IPS-11a (cell line): Measurements from ENCODE around the gene RFPL3.
"Not testable (repeated sequence)": the region's sequence is repeated elsewhere in the genome, so short reads cannot be mapped to it uniquely, and the experiment has no call there.

Experiments
- H3K4me3 ChIP-seq: one replicate; pipeline ENCODE4 v1.5.1; 2013; ENCODE audit warnings: low read depth, low read length, control low read depth

The RFPL3 gene

DNA sequence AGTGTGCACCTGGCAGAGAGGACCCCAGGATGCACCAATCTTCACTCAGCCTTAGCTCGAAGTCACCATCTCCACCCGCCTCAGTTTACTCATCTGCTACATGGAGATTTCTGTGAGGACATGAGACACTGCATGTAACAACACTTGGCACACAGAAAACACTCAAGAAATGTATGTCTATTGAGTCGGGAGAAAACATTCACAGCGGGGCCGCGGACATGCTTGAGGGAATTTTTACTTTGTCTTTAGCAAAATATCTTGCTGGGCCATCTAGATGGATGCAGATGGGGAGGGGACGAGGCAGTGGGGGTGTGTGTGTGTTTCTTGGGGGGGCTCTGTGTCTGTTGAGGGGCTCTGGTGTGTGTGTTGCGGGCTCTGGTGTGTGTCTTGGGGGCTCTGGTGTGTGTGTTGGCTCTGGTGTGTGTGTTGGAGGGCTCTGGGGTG is 28.4 kb upstream of the RFPL3 start:
- no peak overlapping the region for H3K4me3 ChIP-seq

DNA sequence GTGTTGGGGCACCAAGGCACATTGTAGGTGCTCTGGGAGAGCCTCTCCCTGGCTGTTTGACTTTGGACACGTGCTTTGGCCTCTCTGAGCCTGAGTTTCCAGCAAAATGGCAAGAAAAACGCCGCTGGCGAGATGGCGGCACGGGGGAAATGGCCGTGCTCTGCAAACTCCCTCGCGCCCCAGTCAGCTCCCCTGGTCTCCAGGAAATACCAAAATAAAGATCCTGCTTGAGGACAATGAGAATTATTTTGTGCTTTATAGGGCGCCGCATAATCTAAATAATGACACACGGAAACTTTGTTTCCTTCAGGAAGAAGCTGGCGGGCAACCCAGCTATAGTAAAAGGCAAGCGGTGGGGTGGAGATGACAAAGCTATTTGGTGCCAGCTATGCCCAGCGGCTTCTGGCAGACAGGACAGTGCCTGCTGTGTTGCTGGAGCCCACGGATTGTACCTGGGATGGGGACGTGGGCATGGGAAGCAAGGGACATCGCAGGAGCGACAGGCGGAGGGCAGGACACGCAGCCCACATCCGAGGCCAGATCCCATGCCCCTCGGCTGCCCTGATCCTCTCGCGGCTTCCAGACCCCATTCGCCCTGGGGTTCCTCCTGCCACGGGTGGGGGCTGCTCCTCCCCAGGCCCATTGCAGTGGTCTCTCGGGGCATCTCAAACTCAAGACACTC is 26.3 kb upstream of the RFPL3 start:
- H3K4me3 ChIP-seq: no peak overlapping the region

DNA sequence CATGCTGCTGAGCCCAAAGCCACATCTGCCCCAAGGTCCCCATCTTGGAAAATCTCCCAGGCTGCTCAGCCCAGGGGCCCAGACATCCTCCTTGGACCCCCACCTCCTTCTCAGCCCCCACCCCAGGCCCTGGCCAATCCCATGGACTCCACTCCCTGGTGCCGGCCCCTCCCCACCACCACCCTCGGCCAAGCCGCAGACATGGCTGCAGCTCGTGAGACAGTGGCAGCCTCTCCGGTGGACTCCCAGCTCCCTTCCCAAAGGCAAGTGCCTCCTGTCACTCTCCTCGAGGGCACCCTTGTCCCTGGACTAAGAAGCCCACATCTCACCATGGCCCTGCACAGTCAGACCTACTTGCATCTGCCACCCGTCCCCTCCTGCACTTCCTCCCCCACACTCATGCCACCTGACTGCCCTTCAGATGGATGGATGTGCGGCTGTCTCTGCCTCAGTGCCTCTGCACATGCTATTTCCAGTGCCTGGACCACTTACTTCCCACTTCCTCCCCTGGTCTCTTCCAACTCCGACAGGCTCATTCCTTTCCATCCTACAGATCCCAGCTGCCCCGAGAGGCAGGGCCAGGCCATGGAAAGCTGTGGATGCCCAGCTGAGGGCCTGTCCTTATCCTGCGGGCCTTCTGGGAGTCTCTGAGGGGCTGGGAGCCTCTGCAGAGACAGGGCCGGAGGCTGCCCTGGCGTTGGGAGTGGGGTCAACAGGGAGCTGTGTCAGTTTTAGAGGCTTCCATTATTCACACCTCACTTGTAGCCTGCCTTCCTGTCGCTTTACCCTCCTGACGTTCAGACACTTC is 25.5 kb upstream of the RFPL3 start:
- no peak overlapping the region for H3K4me3 ChIP-seq

DNA sequence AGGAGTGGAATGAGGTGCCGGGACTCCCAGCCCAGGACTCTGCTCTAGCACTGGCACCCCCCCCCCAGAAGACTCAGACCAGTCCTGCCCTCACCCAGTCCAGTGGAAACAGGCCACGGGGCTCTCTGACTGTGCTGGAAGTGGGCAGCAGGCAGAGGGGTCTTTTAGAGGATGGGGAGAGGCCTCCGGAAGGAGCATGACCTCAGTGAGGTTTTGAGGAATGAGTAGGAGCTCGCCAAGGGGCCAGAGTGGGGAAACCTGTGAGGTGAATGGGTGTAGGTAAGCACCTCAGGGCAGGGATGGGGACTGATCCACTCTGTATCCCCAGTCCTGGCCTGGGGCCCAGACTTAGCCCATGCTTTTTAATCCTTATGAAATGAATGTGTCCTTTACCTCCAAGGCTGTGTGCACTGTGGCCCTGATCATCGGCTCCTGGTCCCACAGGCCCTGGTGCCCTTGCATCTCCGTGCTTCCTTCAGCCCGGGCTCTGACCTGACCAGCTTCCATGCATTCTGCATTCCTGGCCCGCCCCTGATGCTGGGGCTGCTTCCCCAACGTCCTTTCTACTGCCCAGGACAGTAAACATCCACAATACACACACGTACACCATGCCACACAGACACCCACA is 24.4 kb upstream of the RFPL3 start:
- H3K4me3 ChIP-seq: no peak overlapping the region

DNA sequence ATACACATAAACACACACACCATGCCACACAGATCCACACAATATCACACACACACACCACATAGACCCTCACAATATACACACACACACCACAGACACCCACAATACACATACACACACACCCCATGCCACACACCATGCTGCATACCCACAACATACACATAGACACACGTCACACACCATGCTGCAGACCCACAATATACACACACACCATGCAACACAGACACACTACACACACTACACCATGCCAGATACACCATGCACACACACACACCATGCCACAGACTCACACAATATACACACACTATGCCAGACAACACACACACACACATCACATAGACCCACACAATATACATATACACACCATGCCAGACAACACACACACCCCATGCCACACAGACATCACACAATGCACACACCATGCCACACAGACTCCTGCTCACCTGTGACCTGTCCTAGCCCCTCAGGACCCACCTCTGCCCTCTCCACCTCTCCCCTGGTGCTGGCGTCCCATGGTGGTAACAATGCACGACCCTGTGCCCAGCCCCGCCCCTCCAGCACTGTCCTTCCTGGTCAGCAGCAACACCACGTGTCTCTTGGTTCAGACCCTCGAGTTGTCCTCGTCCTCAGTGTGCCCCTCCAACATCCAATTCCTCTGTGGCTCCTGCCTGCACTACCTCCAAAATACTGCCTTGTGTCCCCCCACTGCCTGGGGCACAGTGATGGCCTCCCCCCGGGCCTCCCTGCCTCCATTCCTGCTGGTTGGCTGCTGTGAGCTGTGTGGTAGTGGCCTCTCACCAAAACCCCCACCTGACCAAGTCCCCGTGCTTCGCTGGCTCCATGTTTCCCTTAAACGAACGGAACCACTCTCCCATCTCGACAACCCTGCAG is 23.7 kb upstream of the RFPL3 start:
- no peak overlapping the region for H3K4me3 ChIP-seq

DNA sequence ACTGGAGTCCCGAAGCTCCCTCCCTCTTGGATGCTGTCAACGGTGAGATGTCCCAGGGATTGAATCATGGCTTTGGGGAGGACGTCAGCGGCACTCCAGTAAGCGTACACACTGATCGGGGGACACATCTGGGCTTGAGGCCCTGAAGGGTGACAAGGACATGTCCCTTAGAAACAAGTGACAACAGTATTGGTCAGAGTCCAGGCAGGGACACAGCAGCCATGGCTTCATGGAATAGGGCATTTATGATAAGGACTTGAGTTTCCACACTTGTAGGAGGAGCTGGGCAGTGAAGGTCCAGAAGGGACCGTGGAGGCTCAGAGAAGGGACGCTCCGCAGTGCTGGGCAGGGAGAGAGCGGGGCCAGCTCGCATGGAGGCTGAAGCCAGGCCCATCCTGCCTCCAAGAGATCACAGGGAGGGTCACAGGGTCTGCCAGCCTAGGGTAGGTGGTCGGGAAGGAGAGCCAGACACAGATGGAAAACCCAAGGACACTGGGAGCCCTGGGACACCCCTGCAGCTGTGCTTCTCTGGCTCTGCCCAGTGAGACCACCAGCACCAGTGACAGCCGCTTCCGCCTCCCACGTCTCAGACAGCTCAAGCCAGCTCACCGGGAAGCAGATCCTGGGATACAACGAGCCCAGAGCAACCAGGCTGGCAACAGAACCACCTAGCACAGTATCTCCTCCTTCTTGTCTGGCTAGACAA is 22.9 kb upstream of the RFPL3 start:
- H3K4me3 ChIP-seq: no peak overlapping the region

DNA sequence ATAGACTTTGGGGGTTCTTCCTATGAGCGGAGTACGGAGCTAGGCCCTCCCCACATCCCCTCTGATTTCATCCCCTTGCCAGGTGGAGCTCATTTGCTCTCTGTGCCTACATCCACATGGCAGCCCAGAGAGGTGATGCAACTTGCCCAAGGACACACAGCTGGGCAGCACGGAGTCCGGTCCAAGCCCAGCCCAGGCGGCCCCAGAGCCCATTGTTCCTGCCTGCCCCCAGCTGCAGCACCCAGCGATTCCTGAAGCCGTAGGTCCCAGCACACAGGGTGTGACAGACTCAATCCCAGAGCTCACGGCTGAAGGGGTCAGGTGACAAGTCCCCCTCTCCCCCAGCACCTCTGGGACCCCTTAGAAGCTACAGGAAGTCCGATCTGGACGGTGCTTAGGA is 22.2 kb upstream of the RFPL3 start:
- no peak overlapping the region for H3K4me3 ChIP-seq

DNA sequence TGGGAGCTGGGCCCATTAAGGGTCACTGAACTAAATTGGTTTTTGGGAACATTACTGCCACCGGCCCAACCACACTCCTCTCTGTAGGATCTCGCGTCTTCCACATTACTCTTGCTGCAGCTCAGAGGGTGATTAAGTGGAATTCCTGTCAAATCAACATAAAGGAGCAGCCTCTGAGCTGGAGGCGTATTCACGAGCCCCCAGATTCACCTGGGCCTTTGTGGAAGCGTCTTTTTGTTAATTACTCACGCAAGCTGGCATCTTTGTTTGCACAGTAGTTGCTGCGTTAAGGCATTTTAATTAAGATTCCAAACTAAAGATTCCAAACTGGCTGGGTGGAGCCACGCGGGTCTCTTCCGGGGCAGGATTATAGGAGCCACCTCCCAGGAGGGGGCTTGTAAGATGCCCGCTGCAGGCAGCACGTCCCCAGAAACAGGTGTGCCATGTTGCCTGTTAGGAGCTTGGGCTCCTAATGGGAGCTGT is 21.5 kb upstream of the RFPL3 start:
- no peak overlapping the region for H3K4me3 ChIP-seq

DNA sequence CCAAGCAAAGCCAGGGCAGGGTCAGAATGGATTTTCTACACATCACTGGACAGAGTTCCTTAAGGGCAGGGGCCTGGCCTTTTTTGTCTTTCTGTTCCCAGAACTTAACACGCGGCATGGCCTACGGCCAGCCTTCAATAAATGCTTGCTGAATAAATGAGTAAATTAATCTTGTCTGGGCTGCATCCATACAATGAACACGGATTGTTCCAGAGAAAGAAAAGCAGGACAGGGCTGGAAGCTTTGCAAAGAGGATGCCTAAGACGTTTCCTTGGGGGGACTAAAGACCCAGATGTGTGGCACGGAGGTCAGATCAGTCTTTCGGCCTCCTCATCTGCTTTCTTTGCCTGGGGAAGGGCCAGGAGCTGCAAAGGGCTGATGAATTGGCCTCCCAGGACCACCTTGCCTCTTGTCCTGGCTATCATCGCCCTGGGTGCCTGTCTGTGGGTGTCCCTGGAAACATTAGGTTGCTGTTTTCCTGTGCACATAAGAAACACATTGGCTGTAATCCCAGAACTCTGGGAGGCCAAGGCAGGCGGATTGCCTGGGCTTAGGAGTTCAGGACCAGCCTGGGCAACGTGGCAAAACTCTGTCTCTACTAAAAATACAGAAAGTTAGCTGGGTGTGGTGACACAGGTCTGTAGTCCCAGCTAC is 20.8 kb upstream of the RFPL3 start:
- H3K4me3 ChIP-seq: no peak overlapping the region

DNA sequence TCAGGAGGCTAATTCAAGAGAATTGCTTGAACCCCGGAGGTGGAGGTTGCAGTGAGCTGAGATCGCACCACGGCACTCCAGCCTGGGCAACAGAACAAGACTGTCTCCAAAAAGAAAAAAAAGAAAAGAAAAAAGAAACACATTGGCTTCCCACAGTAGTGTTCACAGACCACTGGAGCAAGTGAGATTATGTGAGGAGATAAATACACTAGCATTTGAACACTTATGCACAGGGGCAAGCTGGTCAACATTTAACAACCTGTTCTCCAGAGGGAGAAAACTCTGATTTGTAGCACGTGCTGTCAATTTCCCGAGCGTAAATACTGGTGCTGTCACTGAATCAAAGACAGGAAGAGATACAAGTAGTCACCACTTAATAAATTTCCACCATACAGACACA is 20.2 kb upstream of the RFPL3 start:
- not testable (repeated sequence) for H3K4me3 ChIP-seq

DNA sequence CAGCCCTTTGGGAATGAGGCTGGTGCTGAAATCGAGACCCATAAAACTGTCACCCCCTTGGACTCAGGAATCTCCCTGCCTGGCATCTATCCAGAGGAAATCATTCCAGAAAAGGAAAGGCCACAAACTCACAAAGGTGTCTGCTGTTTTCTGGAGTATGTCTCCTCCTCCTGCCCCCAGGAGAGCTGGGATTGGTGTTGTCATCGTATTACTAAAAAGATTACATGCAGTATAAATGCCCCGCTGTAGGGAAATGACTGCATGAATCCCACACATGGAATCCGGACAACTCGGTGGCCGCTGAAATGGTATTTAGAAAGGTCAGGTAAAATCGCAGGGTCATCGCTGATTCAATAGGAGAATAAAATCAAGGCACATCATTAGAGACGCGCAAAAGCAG is 18.9 kb upstream of the RFPL3 start:
- no peak overlapping the region for H3K4me3 ChIP-seq

DNA sequence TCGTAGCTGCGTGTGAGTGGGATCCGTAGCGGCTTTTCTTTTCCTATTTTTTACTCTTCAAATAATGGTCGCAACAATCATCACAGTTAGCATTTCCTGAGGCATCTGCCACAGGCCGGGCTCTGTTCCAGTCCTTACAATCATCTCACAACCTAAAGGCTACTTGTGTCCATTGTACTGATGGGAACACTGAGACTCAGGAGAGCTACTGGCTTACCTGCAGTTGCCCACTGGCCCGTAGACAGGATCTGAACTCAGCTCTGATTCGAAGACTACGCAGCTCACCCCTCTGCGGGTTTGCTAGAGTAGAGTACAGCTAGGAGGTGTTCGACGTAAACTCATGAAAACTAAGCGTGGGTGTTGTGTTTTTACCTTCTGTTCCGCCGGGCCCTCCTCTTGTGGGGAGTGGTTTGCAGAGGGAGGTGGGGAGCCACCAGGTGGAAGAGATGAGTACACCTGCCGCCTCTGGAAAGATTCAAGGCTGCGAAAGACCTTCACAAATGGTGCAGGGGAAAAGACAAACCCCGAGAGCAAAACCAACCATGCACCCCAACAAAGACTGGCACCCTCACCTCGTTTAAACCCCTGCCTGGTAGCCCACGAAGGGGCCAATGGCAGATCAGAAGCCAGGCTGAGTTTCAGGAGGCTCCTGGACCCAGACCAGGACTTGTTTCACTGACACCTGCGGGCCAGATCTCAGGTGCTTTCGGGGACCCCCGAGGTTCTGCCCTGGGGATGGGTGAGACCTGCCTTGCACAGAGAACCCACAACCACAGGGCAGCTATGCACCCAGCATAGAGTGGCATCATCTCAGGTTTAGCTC is 18.3 kb upstream of the RFPL3 start:
- H3K4me3 ChIP-seq: no peak overlapping the region

DNA sequence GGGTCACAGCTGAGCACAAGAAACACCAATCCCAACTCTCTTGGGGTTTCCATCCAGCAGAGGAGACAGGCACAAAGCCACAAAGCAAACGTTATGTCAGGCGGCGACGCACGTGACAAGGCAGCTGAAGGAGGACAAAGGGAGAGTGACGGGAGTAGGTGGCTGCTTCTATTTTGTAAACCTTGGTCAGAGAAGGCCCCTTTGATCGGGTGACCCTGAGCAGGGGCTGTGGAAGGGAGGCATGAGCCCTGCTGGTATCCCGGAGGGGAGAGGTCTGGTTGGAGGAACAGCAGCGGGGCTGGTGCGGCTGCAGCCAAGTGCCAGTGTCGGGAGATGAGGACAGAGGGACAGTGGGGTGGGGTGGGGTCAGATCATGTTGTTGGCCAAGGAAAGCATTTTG is 17.3 kb upstream of the RFPL3 start:
- H3K4me3 ChIP-seq: no peak overlapping the region

DNA sequence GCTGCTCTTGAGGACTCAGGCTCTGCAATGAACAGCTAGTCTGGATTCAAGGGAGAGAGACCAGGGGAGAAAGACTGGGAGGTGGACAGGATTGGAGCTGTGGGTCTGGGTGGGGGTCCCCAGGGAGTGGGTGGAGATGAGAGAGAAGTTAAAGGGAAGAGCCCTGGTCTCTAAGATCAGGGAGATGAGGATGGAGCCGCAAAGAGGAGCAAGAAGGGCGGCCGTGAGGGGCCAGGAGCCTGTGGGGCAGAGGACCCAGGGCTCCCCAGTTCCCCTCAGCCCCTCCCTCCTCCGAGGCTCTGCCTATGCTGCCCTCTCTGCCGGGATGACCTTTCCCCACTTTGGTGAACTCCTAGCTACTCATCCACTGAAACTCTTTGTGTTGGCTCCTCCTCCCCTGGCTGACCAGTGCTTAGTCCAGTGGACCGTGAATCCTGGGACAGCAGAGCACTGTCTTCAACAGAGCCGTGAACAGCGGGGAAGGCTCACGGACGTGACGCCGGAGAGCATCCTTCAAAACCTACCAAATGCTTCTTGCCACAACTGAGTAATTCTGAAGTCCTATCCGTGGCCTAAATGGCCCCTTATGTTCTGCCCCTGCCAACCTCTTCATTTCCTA is 16.4 kb upstream of the RFPL3 start:
- no peak overlapping the region for H3K4me3 ChIP-seq

DNA sequence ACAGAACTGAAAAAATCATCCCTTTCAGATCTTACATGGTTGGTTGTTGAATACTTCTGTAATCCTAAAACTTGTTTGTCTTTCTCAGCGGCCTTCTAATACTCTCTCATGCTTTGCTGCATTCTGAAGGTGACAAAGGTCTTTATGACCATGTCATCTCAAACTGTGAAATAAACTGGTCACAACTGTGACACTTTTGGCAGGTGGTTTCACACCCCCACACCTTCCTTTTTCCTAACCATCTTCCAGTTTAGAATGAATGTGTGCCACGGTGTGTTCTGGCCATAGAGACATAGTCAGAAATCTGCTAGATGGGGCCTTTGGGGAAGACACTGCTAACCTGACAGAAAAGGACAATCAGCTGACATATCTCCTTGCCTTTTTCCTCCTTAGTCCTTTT is 14.7 kb upstream of the RFPL3 start:
- no peak overlapping the region for H3K4me3 ChIP-seq

DNA sequence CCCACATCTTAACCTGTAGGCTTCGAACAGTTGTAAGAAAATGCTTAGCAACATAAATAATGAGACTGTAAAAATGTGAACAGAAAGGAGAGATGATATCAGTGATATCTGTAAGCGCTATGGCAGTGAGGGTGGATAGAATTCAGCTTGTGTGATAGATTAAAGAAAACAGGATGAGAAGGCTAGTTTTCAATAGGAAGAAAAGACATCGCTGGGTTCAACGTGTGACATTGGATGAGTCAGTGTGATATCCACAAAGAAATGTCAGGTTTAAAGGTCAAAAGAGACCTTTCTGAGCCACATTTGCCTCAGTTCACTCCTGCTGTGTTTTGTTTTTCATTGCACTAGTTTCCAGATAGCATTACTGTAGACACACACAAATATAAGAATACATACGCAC is 13.7 kb upstream of the RFPL3 start:
- H3K4me3 ChIP-seq: no peak overlapping the region

DNA sequence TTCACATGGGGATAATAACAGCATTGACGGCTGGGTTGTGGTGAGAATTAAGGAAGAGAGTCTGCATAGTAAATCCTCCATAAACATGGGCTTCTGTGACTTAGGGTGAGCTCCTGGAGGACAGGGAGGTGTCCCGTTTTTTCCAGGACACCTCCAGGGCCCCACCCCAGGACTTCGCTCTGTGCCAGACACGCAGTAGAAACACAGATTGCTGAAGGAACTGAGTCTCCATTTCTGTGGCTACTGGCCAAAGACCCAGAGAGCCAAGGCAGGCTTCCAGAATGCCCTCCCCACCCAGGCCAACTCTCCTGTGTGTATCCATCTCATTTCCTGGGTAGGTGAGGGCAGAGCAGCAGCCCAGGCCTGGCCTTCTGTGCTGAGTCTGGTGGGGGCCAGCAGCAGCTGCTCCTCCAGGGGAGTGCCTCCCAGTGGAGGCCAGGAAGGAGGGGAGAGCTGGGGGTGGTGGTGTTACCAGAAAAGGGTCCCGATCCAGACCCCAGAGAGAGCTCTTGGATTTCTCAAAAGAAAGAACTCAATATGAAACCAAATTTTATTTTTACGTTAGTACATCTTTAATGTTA is 9.5 kb upstream of the RFPL3 start:
- H3K4me3 ChIP-seq: no peak overlapping the region

DNA sequence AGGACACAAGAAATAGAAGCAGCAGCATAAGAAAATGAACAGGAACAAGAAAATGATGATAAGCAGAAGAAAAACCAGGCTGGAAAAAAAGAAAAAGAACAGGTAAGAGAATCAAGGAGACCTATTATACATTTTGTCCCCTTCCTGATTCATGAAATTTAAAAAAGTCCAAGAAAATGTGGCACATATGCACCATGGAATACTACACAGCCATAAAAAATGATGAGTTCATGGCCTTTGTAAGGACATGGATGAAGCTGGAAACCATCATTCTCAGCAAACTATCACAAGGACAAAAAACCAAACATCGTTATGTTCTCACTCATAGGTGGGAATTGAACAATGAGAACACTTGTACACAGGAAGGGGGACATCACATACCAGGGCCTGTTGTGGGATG is 5.8 kb upstream of the RFPL3 start:
- not testable (repeated sequence) for H3K4me3 ChIP-seq
